Measurements from ENCODE around the gene SLC35F1.

Gene SLC35F1

GRCh38 chr6:118122801-118123200 lies 215.7 kb downstream of the SLC35F1 start:
- TF ChIP-seq TAF1 (IDR thresholded peaks at IDR 0.05; ENCODE audit: low read depth, low read length) (no peak), POLR2AphosphoS5 (IDR thresholded peaks at IDR 0.05; ENCODE audit: low read depth, low read length) (no peak), POLR2A (IDR thresholded peaks at IDR 0.05; ENCODE audit: low read depth, low read length) (no peak), POU2F2 (IDR thresholded peaks at IDR 0.05; ENCODE audit: low read depth, low read length) (no peak), SPI1 (IDR thresholded peaks at IDR 0.05; ENCODE audit: low read depth, low read length) (no peak), PAX5 (IDR thresholded peaks at IDR 0.05; ENCODE audit: insufficient read depth, low read length, severe bottlenecking) (no peak)
- no peak for FAIRE-seq
- no peak for DNase-seq (ENCODE audit: insufficient read length, low spot score)

GRCh38 chr6:118123503-118124037 lies 216.5 kb downstream of the SLC35F1 start:
- TF ChIP-seq SPI1 (IDR thresholded peaks at IDR 0.05; ENCODE audit: low read depth, low read length) (no peak), PAX5 (IDR thresholded peaks at IDR 0.05; ENCODE audit: insufficient read depth, low read length, severe bottlenecking) (no peak), POU2F2 (IDR thresholded peaks at IDR 0.05; ENCODE audit: low read depth, low read length) (no peak), POLR2AphosphoS5 (IDR thresholded peaks at IDR 0.05; ENCODE audit: low read depth, low read length) (no peak), POLR2A (IDR thresholded peaks at IDR 0.05; ENCODE audit: low read depth, low read length) (no peak), TAF1 (IDR thresholded peaks at IDR 0.05; ENCODE audit: low read depth, low read length) (no peak)
- no peak for FAIRE-seq
- DNase-seq (ENCODE audit: insufficient read length, low spot score): no peak

- TF ChIP-seq PAX5 (IDR thresholded peaks at IDR 0.05; ENCODE audit: insufficient read depth, low read length, severe bottlenecking) (no peak), SPI1 (IDR thresholded peaks at IDR 0.05; ENCODE audit: low read depth, low read length) (no peak)
- DNase-seq (ENCODE audit: insufficient read length, low spot score) (no peak), FAIRE-seq (no peak)
Measured at GRCh38 chr6:118124851-118125250, 217.8 kb downstream of the SLC35F1 start.

- TF ChIP-seq TAF1 (IDR thresholded peaks at IDR 0.05; ENCODE audit: low read depth, low read length) (no peak), PAX5 (IDR thresholded peaks at IDR 0.05; ENCODE audit: insufficient read depth, low read length, severe bottlenecking) (no peak), SPI1 (IDR thresholded peaks at IDR 0.05; ENCODE audit: low read depth, low read length) (no peak), POLR2AphosphoS5 (IDR thresholded peaks at IDR 0.05; ENCODE audit: low read depth, low read length) (no peak), POU2F2 (IDR thresholded peaks at IDR 0.05; ENCODE audit: low read depth, low read length) (no peak), POLR2A (IDR thresholded peaks at IDR 0.05; ENCODE audit: low read depth, low read length) (no peak)
- DNase-seq (ENCODE audit: insufficient read length, low spot score): no peak
- FAIRE-seq: no peak
Measured at GRCh38 chr6:118128755-118129154, 221.7 kb downstream of the SLC35F1 start.

- no peak for FAIRE-seq
- DNase-seq (ENCODE audit: insufficient read length, low spot score): no peak
- TF ChIP-seq PAX5 (IDR thresholded peaks at IDR 0.05; ENCODE audit: insufficient read depth, low read length, severe bottlenecking) (no peak), POLR2A (IDR thresholded peaks at IDR 0.05; ENCODE audit: low read depth, low read length) (no peak), SPI1 (IDR thresholded peaks at IDR 0.05; ENCODE audit: low read depth, low read length) (no peak), TAF1 (IDR thresholded peaks at IDR 0.05; ENCODE audit: low read depth, low read length) (no peak), POU2F2 (IDR thresholded peaks at IDR 0.05; ENCODE audit: low read depth, low read length) (no peak), POLR2AphosphoS5 (IDR thresholded peaks at IDR 0.05; ENCODE audit: low read depth, low read length) (no peak)
Measured at GRCh38 chr6:118134206-118134605, 227.1 kb downstream of the SLC35F1 start.

- TF ChIP-seq POLR2A (IDR thresholded peaks at IDR 0.05; ENCODE audit: low read depth, low read length) (no peak), POLR2AphosphoS5 (IDR thresholded peaks at IDR 0.05; ENCODE audit: low read depth, low read length) (no peak), PAX5 (IDR thresholded peaks at IDR 0.05; ENCODE audit: insufficient read depth, low read length, severe bottlenecking) (no peak), SPI1 (IDR thresholded peaks at IDR 0.05; ENCODE audit: low read depth, low read length) (no peak), POU2F2 (IDR thresholded peaks at IDR 0.05; ENCODE audit: low read depth, low read length) (no peak), TAF1 (IDR thresholded peaks at IDR 0.05; ENCODE audit: low read depth, low read length) (no peak)
- no peak for FAIRE-seq
- no peak for DNase-seq (ENCODE audit: insufficient read length, low spot score)
Measured at GRCh38 chr6:118134736-118135135, 227.7 kb downstream of the SLC35F1 start.

GRCh38 chr6:118135371-118135770 lies 228.3 kb downstream of the SLC35F1 start:
- TF ChIP-seq POLR2A (IDR thresholded peaks at IDR 0.05; ENCODE audit: low read depth, low read length) (no peak), POU2F2 (IDR thresholded peaks at IDR 0.05; ENCODE audit: low read depth, low read length) (no peak), SPI1 (IDR thresholded peaks at IDR 0.05; ENCODE audit: low read depth, low read length) (no peak), PAX5 (IDR thresholded peaks at IDR 0.05; ENCODE audit: insufficient read depth, low read length, severe bottlenecking) (no peak), POLR2AphosphoS5 (IDR thresholded peaks at IDR 0.05; ENCODE audit: low read depth, low read length) (no peak), TAF1 (IDR thresholded peaks at IDR 0.05; ENCODE audit: low read depth, low read length) (no peak)
- no peak for FAIRE-seq
- DNase-seq (ENCODE audit: insufficient read length, low spot score): no peak

GRCh38 chr6:118141211-118141610 lies 234.1 kb downstream of the SLC35F1 start:
- DNase-seq (ENCODE audit: insufficient read length, low spot score) (no peak), FAIRE-seq (no peak)
- TF ChIP-seq POLR2AphosphoS5 (IDR thresholded peaks at IDR 0.05; ENCODE audit: low read depth, low read length): no peak
- TF ChIP-seq POU2F2 (IDR thresholded peaks at IDR 0.05; ENCODE audit: low read depth, low read length): no peak
- TF ChIP-seq POLR2A (IDR thresholded peaks at IDR 0.05; ENCODE audit: low read depth, low read length): no peak
- TF ChIP-seq SPI1 (IDR thresholded peaks at IDR 0.05; ENCODE audit: low read depth, low read length): no peak
- TF ChIP-seq TAF1 (IDR thresholded peaks at IDR 0.05; ENCODE audit: low read depth, low read length): no peak
- no peak for TF ChIP-seq PAX5 (IDR thresholded peaks at IDR 0.05; ENCODE audit: insufficient read depth, low read length, severe bottlenecking)

GRCh38 chr6:118146584-118146983 lies 239.5 kb downstream of the SLC35F1 start:
- no peak for DNase-seq (ENCODE audit: insufficient read length, low spot score)
- no peak for FAIRE-seq
- TF ChIP-seq POLR2AphosphoS5 (IDR thresholded peaks at IDR 0.05; ENCODE audit: low read depth, low read length) (no peak), POLR2A (IDR thresholded peaks at IDR 0.05; ENCODE audit: low read depth, low read length) (no peak), PAX5 (IDR thresholded peaks at IDR 0.05; ENCODE audit: insufficient read depth, low read length, severe bottlenecking) (no peak), POU2F2 (IDR thresholded peaks at IDR 0.05; ENCODE audit: low read depth, low read length) (no peak), SPI1 (IDR thresholded peaks at IDR 0.05; ENCODE audit: low read depth, low read length) (no peak), TAF1 (IDR thresholded peaks at IDR 0.05; ENCODE audit: low read depth, low read length) (no peak)

GRCh38 chr6:118147511-118147910 lies 240.4 kb downstream of the SLC35F1 start:
- TF ChIP-seq POLR2A (IDR thresholded peaks at IDR 0.05; ENCODE audit: low read depth, low read length) (no peak), POU2F2 (IDR thresholded peaks at IDR 0.05; ENCODE audit: low read depth, low read length) (no peak), SPI1 (IDR thresholded peaks at IDR 0.05; ENCODE audit: low read depth, low read length) (no peak)
- DNase-seq (ENCODE audit: insufficient read length, low spot score): no peak
- FAIRE-seq: no peak

All from GM12891 (cell line).